HAP-1 (cell line): ENCODE results near the gene ABCB1.

Source experiments
- DNase-seq, 2 experiments: peaks; one replicate each; pipeline ENCODE4 v3.0.0-alpha.2; 2016 to 2020; ENCODE audit warnings: low spot score in 2 of 2
- H3K27me3 ChIP-seq: fragments of 250-450 bp; sonication (Bioruptor Pico); 2 replicates; pipeline ENCODE4 v1.5.1; 2020; ENCODE audit warnings: low read depth, mild to moderate bottlenecking, moderate library complexity
- H3K36me3 ChIP-seq: fragments of 250-450 bp; sonication (Bioruptor Pico); replicated peaks from 2 replicates; pipeline ENCODE4 v1.5.1; 2020; ENCODE audit warnings: mild to moderate bottlenecking
- H3K4me1 ChIP-seq: fragments of 250-450 bp; sonication (Bioruptor Pico); 2 replicates; pipeline ENCODE4 v1.5.1; 2020; ENCODE audit warnings: mild to moderate bottlenecking
- H3K4me3 ChIP-seq: fragments of 250-450 bp; sonication (Bioruptor Pico); 2 replicates; pipeline ENCODE4 v1.5.1; 2020; ENCODE audit warnings: mild to moderate bottlenecking, moderate library complexity
- H3K9me3 ChIP-seq: fragments of 250-450 bp; sonication (Bioruptor Pico); 2 replicates; pipeline ENCODE4 v1.5.1; 2020; ENCODE audit warnings: mild to moderate bottlenecking, moderate library complexity
- in situ Hi-C: fragments of 300-500 bp; cut with MboI; formaldehyde crosslinking; loops from 3 replicates; pipeline ENCODE4 v1.14.3; 2020; ENCODE audit warnings: low sequenced_read_pairs, inconsistent platforms, mixed read lengths

Gene ABCB1

DNA sequence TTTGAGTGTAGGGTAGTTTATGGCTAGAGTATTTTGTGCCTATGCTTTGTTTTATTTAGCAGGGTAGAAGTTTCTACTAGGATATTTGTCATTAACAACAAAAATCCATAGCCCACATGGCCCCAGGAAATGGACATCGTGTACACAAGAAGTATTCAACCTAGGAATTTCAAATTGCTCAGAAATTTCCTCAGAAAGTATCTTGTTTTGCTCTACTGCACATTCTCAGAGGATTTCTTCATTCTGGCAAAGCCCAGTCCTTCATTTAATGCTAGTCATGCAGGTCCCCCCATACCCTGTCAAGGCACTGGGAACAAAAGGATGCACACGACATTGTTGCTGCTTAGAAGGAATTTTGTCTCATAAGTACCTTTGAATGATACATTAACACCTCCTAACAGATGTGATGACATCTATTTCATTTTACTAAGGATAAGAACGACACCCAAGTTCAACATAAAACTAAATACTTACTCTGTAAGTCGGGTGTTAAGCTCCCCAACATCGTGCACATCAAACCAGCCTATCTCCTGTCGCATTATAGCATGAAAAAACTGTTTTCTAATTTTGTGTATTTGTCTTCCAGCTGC lies 34.3 kb downstream of the ABCB1 start:
- no peak for DNase-seq
- Histone ChIP-seq H3K36me3 (no peaks in the 10 kb centered on the region), H3K4me1 (peaks cover 1% of the 10 kb centered on the region; the same call in 1 of the 2 replicates), H3K4me3 (no peak overlapping the region), H3K27me3 (no peaks in the 10 kb centered on the region), H3K9me3 (no peaks in the 10 kb centered on the region)
- in situ Hi-C loops, result no loop called here

DNA sequence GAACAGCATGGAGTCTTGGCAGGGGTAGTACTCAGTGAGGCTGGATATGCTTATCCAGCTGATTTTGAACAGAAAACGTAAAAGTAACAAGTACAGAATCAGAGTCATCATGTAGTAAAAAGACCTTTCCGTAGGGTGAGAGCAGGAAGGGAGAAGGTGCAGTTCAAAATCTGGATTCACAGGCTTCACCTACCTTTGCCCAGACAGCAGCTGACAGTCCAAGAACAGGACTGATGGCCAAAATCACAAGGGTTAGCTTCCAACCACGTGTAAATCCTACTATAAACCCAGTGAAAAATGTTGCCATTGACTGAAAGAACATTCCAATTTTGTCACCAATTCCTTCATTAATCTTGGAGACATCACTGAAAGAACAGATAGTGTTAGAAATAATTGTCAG lies 34.8 kb downstream of the ABCB1 start:
- in situ Hi-C loops, result no loop called here
- no peaks in the 10 kb centered on the region for H3K9me3 ChIP-seq
- no peak overlapping the region for H3K4me3 ChIP-seq
- peaks cover 5% of the 10 kb centered on the region for H3K4me1 ChIP-seq
- H3K27me3 ChIP-seq, result no peaks in the 10 kb centered on the region
- no peaks in the 10 kb centered on the region for H3K36me3 ChIP-seq
- DNase-seq, result no peak

GRCh38 chr7:87564296-87564963 lies 36.3 kb downstream of the ABCB1 start:
- no peaks in the 10 kb centered on the region for H3K9me3 ChIP-seq
- in situ Hi-C loops, result no loop called here

DNA sequence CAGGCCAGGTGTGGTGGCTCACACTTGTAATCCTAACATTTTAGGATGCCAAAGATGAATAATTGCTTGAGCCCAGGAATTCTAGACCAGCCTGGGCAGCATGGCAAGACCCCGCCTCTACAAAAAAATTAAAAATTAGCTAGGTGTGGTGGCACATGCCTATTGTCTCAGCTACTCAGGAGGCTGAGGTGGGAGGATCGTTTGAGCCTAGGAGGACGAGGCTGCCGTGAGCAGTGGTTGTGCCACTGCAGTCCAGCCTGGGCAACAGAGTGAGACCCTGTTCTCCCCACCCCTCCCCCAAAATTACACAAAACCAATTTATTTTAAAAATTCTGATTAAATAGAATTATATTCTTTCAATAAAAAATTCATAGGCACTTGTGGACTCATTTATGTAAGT lies 39.0 kb downstream of the ABCB1 start:
- DNase-seq, result no peak
- Histone ChIP-seq H3K9me3 (no peaks in the 10 kb centered on the region), H3K27me3 (no peaks in the 10 kb centered on the region), H3K36me3 (no peaks in the 10 kb centered on the region), H3K4me1 (peaks cover 8% of the 10 kb centered on the region), H3K4me3 (no peak overlapping the region)
- in situ Hi-C loops, result no loop called here

More at GRCh38 chr7:87564296-87564963, 36.3 kb downstream of the ABCB1 start:
- no peaks in the 10 kb centered on the region for H3K36me3 ChIP-seq
- H3K4me1 ChIP-seq, result peaks cover 8% of the 10 kb centered on the region
- peak; percentile 27 to 47 for DNase-seq
- H3K4me3 ChIP-seq, result no peak overlapping the region
- H3K27me3 ChIP-seq, result no peaks in the 10 kb centered on the region

DNA sequence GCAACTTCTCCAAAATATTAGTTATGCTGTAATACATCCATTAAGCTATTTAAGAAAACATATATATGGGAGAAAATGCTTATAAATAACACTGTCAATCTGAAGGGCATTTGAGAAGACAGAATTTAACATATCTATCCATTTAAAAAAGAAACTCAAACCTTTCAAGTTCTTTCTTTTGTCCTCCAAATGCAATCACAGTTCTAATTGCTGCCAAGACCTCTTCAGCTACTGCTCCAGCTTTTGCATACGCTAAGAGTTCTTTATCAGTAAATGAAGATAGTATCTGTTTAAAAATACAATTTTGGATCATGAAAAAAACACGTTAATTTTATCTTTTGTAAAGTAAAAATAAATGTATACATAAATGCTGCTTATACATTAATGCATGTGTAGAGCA lies 39.6 kb downstream of the ABCB1 start:
- Histone ChIP-seq H3K4me3 (no peak overlapping the region), H3K9me3 (no peaks in the 10 kb centered on the region), H3K4me1 (peaks cover 8% of the 10 kb centered on the region), H3K36me3 (no peaks in the 10 kb centered on the region), H3K27me3 (no peaks in the 10 kb centered on the region)
- DNase-seq, result peak in 1 of 2 experiments; percentile 82
- in situ Hi-C loops, result no loop called here

DNA sequence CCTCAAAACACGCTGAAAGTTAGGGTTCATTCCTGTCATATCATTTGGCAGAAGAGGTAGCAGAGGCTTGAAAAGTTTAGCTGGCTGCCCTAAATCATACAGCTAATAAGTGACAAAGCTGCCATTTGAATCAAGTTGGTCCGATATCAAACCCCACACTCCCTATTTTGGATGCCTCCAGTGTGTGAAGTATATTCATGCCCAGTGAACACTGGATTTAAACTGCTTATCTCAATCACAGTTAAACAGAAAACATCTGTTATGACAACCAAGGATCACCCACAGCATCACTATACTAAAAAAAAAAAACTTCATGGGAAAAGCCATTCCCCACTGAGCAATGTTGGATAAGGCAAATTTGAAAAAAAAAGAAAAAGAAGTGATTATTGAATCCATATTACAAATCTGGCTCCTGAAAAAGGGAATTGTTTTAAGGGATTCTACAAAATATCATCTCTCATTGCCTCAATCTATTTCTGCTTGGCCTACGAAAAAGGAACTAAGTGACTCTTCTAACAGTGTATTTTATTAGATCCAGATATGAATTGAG lies 48.3 kb downstream of the ABCB1 start:
- H3K36me3 ChIP-seq, result no peaks in the 10 kb centered on the region
- in situ Hi-C loops, result no loop called here

DNA sequence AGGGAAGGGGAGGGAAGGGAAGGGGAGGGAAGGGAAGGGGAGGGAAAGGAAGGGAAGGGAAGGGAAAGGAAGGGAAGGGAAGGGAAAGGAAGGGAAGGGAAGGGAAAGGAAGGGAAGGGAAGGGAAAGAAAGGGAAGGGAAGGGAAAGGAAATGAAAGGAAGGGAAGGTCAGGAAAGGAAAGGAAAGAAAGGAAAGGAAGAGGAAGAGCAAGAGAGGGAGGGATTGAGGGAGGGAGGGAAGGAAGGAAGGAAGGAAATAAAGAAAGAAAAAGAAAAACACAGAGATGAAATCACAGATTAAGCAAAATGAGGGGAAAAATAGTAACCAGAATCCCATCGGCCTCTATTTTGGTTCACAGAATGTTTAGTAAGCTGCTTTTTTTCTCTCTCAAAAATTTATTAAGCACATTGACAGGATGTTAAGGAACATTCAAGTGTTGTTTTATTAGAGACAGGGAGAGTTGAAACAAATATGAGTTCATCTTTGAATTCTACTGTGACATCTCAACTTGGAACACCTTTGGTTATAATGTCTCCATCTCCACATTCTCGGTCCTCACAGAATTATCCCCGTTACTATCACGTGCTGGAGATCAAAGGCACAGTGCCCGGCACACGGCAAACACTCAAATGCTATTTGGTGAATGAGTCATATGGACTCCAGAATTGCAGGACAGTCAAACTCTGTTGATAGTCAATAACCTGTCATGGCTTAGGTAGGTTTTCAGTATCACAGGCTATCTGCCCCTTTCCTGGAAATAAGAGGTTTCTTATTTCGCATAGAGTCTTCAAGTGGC lies 52.4 kb downstream of the ABCB1 start:
- Histone ChIP-seq H3K4me3 (no peak overlapping the region), H3K36me3 (no peaks in the 10 kb centered on the region), H3K9me3 (no peaks in the 10 kb centered on the region), H3K4me1 (no peaks in the 10 kb centered on the region), H3K27me3 (no peaks in the 10 kb centered on the region)
- no peak for DNase-seq
- in situ Hi-C loops, result no loop called here

More for the DNA sequence above, 48.3 kb downstream of the ABCB1 start:
- no peak for DNase-seq
- Histone ChIP-seq H3K4me3 (no peak overlapping the region), H3K9me3 (no peaks in the 10 kb centered on the region), H3K4me1 (no peaks in the 10 kb centered on the region), H3K27me3 (no peaks in the 10 kb centered on the region)

DNA sequence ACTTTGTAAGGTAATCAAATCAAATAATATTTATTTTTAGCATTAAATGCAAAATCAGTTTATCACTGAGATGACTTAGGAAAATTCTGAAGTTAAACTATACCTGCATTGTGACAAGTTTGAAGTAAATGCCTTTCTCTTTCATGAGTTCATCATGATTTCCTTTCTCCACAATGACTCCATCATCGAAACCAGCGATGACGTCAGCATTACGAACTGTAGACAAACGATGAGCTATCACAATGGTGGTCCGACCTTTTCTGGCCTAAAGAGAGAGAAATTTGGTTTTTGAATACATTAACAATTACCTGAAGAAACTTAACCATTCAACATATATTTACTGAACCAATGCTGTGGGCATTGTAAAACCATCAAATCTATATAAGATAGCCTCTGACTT lies 54.9 kb downstream of the ABCB1 start:
- no peak for DNase-seq
- H3K27me3 ChIP-seq, result no peaks in the 10 kb centered on the region
- H3K36me3 ChIP-seq, result no peaks in the 10 kb centered on the region
- no peaks in the 10 kb centered on the region for H3K4me1 ChIP-seq
- H3K9me3 ChIP-seq, result no peaks in the 10 kb centered on the region
- in situ Hi-C loops, result no loop called here
- H3K4me3 ChIP-seq, result no peak overlapping the region

GRCh38 chr7:87543623-87544022 lies 57.1 kb downstream of the ABCB1 start:
- no peaks in the 10 kb centered on the region for H3K4me1 ChIP-seq
- no peak overlapping the region for H3K4me3 ChIP-seq
- H3K36me3 ChIP-seq, result no peaks in the 10 kb centered on the region
- no peaks in the 10 kb centered on the region for H3K27me3 ChIP-seq
- no peak for DNase-seq
- H3K9me3 ChIP-seq, result no peaks in the 10 kb centered on the region
- in situ Hi-C loops, result no loop called here

GRCh38 chr7:87541648-87542047 lies 59.0 kb downstream of the ABCB1 start:
- Histone ChIP-seq H3K36me3 (no peaks in the 10 kb centered on the region), H3K9me3 (no peaks in the 10 kb centered on the region), H3K4me3 (no peak overlapping the region), H3K27me3 (no peaks in the 10 kb centered on the region), H3K4me1 (no peaks in the 10 kb centered on the region)
- no peak for DNase-seq
- in situ Hi-C loops, result no loop called here

- no peaks in the 10 kb centered on the region for H3K36me3 ChIP-seq
- in situ Hi-C loops, result no loop called here
- H3K4me1 ChIP-seq, result no peaks in the 10 kb centered on the region
- H3K4me3 ChIP-seq, result no peak overlapping the region
- no peaks in the 10 kb centered on the region for H3K9me3 ChIP-seq
- no peaks in the 10 kb centered on the region for H3K27me3 ChIP-seq
- no peak for DNase-seq
Observed at GRCh38 chr7:87538052-87538451, 62.6 kb downstream of the ABCB1 start.

DNA sequence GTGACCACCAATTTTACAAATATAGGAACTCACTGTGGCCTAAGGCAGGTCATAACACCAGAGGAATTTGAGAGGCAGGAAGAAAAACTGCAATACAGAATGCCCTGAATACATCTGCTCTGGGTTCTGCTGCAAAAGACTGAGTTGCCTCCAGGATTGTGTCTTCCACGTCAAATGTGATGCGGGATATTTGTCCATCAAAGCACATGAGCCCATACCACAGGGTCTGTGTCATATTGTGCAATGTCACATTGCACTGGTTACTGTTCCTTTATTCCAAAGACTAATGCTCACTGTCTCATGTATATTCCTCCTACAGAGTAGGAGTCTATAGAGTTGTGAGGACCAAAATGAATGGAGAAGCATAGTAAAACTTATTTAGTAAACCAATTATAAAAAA lies 66.6 kb downstream of the ABCB1 start:
- H3K4me1 ChIP-seq, result no peaks in the 10 kb centered on the region
- in situ Hi-C loops, result no loop called here
- no peak for DNase-seq
- no peaks in the 10 kb centered on the region for H3K27me3 ChIP-seq
- H3K4me3 ChIP-seq, result no peak overlapping the region
- no peaks in the 10 kb centered on the region for H3K9me3 ChIP-seq
- H3K36me3 ChIP-seq, result no peaks in the 10 kb centered on the region

DNA sequence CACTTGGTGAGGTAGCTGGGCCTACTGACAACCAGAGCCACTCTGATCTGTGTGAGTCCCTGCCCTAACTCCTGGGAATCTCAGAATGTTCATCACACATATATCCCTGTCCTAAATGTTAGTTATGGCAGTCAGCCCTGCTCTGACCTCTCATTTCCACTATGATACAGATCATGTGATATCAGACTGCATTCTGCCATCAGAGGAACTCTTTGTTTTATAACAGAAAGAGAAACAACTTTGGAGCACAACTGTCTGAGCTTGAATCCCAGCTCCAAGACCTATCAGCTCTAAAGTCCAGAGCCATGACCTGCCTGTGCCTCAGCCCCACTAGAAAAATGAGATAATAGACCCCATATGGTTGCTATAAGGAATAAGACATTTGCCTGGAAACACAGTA lies 70.6 kb downstream of the ABCB1 start:
- no peaks in the 10 kb centered on the region for H3K4me1 ChIP-seq
- H3K9me3 ChIP-seq, result no peaks in the 10 kb centered on the region
- H3K4me3 ChIP-seq, result no peak overlapping the region
- in situ Hi-C loops, result no loop called here
- no peaks in the 10 kb centered on the region for H3K27me3 ChIP-seq
- no peaks in the 10 kb centered on the region for H3K36me3 ChIP-seq
- DNase-seq, result no peak

DNA sequence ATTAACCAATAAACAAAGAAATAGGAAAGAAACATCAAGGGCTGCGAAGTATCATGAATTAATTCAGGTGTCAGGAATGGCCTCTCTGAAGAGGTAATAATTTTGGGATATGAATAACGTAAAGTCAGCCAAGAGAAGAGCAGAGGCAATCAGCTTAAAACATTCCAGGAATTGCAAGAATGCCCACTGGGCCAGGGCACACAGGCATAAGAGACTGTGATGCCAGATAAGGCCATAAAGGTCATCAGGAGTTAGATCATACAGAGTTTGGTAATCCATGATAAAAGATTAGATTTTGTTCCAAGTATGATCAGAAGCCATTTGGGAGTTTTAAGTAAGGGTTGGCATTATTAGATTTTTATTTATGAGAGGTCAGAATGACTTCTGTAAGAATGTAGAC lies 72.0 kb downstream of the ABCB1 start:
- in situ Hi-C loops, result no loop called here
- no peaks in the 10 kb centered on the region for H3K4me1 ChIP-seq
- H3K27me3 ChIP-seq, result no peaks in the 10 kb centered on the region
- no peaks in the 10 kb centered on the region for H3K36me3 ChIP-seq
- no peaks in the 10 kb centered on the region for H3K9me3 ChIP-seq
- no peak for DNase-seq
- H3K4me3 ChIP-seq, result no peak overlapping the region
